A204.1 (cell line): ENCODE data around the gene HOXA10.

Experiments
- FAIRE-seq: peaks from 2 replicates; lab custom pipeline; 2012; peaks lifted over from hg19 to GRCh38; lab: Jason Lieb, UNC

The HOXA10 gene

GRCh38 chr7:27189997-27190748 is 16.1 kb upstream of the HOXA10 start:
- FAIRE-seq: no peak

- FAIRE-seq: no peak
Measured at GRCh38 chr7:27189295-27189996, 15.3 kb upstream of the HOXA10 start.

- no peak for FAIRE-seq
Measured at GRCh38 chr7:27188386-27189294, 14.5 kb upstream of the HOXA10 start.

- no peak for FAIRE-seq
Measured at GRCh38 chr7:27187475-27188385, 13.6 kb upstream of the HOXA10 start.

- no peak for FAIRE-seq
Measured at GRCh38 chr7:27186668-27187474, 12.8 kb upstream of the HOXA10 start.

DNA sequence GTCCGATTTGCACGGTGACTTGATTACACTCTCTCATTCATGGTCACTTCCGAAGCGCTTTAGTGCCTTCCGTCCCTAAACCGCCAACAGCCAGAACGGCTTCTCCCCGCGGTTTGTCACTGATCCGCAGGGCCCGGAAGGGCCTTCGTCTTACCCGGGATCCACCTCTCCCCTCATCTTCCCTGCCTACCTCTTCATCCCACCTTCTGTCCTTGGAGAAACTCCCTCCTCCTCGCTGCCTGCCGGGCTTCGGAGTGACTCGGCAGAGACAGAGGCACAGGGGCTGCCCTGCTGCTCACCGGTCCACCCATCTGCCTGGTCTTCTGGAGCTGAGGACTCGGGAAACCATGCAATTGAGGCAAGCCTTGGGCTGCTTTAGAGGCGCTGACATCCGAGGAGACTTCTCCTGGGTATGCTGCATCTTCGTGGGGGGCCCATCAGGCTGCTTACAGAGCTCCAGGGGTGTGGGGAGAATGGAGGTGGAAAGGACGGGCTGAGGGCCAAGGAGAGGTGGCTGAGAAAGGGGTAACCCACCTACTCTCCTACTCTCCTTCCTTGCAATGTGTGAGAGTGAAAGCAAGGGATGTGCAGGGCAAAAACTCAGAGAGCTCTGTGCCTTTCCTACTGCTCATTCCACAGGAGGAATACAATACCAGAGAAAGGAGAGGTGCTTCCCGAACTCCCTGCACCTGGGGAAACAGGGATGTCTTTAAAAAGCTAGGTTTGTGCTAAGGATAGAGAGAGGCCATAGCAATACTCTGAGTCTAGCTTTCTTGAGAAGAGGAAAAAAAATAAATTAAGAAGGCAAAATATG is 11.9 kb upstream of the HOXA10 start:
- FAIRE-seq: no peak

DNA sequence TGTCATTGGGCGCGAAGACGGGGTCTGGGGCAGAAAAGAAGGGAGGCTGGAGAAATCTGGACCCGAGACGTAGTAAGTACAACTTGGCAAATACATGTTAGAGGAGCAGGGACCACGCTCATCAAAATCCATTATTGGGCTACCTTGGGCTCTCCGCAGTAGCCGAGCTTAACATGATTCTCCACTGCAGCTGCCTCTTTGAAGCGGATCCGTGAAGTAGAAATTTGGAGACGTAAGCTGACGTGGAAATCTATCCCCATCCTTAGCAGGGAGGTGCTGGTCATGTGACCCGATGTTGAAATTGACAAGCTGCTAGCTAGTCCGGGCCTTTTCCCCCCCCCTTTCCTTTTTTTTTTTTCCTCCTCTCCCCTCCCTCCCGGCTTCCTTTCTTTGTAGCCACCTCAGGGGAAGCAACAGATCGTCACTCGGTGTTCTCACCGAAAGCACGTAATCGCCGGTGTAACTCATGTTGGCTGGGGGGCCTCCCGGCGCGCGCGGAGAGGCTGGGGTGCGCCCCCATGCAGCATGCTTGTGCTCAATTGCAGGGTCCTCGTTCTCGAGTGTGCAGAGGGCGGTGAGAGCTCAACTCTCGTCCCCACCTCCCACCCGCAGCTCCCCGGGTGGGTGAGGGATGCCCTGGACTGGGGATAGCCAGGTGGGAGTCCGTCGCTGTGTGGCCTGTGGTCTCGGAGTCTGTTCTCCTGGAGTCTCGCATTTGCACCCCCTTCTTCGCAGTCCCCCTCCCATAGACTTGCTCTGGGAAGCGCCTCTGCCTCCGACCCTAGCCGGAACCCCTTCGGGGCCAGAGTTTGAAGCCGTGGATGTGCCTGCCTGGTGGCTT is 11.1 kb upstream of the HOXA10 start, which contains the start of gene HOXA11:
TSS of gene HOXA11 (minus strand) at position 220 of the 841 bp plus-strand sequence. CDS start at position 132, 88 bp downstream.
- no peak for FAIRE-seq

GRCh38 chr7:27184337-27185012 is 10.4 kb upstream of the HOXA10 start:
- FAIRE-seq: no peak

DNA sequence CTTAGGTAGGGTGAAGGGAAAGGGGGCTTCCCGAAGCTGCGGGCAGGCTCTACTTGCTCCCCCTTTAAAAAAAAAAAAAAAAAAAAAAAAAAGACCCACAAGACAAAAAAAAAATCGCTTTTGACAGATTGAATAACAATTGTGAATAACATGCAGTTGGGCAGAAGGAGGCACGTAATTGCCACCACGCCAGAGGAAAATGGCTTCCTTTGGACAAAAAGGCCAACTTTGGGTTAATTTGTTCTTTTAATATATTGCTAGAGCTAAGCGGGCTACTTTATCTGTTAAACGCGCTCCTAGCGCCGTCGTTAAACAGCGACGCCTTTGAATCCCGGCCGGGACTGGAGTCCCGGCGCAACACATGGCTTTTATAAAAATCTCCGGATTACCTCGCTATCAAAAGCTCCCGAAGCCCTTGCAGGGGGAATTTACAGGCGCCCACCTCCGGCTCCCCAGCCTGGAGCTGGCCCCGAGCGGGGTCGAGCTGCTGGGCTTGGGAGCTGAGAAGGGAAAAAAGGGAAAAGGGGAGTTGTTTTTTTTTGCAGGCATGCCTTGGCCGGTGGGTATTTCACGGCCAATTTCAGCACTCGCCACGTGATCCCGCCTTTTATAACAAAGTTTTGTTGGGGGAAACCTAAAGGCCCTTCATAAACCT is 9.7 kb upstream of the HOXA10 start:
- FAIRE-seq: no peak

DNA sequence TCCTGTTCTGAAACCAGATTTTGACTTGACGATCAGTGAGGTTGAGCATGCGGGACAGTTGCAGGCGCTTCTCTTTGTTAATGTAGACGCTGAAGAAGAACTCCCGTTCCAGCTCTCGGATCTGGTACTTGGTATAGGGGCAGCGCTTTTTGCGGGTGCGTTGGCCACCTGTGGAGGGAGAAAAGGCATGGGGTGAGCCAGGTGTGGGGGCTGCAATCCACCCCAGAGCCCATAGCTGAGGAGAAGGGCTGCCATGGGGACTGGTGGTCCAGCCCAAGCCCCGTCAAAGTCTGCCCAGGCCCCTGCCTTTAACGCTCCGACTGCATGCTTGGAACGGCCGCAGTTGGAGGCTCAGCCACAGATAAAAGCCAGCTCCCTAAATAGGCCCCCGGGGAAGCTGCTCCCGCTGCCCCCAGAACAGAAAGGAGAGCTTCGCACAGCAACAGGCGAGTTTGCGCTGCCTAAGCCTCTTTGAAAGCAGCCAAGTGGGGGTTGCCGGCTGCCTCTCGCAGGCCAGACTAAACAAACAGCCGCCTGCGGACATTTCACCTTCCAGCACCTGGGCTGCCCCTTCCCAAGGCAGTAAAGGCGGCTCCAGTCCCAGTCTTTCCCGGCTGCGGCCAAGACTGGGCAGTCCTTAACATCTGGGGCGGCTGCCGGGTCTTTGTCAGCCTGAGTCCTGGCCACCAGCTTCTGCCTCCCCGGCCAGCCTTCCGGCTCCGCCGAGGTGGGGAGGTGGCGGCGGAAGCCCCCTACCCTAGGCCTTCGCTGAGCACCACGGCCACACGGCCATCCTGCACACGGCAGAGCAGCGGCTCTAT is 9.0 kb upstream of the HOXA10 start:
- FAIRE-seq: no peak

DNA sequence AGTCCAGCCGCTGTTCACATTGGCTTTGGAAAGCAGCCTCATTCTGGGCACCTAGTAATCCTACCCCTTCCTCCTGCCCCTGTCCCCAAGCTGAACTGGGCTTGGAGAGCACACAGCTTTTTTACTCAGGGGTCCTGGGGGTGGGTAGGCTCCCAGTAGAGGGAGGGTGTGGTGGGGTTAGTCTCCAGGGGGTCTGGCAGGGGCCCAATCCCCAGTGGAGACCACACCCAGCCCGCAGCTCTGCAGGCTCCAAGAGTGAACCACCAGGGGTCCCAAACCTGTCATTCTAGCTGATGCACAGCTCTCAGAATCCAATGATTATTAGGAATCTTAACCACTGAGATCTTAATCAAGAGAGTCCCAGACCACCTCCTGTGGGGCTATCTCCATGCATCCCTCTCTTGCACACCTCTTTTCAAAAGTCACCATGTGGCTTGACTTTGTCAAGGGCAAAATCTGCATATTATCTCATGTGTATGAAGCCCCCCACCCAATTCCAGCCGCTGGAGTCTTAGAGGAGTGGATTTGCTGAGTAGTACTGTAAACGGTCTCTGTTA is 8.2 kb upstream of the HOXA10 start:
- FAIRE-seq: no peak

DNA sequence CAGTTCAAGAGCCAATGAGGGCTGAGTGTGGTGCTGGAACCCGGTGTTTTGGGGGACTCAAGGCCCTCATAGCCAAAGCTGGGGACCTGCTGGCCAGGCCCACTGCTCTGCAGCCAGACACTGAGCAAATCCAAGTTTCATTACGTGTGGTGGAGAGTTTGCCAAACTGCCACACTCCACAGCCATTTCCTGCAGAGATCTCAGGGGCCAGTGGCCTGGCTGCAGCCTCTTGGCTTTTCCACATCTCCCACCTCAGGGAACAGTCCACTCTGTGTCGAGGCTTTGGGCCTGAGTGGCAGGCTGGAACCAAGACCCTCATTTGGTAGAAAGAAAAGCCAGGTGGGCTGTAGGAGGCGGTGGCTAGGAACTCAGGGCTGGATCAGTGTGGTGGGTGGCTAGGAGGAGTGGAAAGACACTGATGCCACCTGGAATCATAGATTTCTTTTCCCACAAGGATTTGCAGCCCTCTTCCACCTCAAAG is 7.7 kb upstream of the HOXA10 start:
- no peak for FAIRE-seq

GRCh38 chr7:27180431-27181420 is 6.6 kb upstream of the HOXA10 start:
- FAIRE-seq: no peak

- no peak for FAIRE-seq
Measured at GRCh38 chr7:27179503-27180430, 5.6 kb upstream of the HOXA10 start.
